HEK293T (cell line): ENCODE measurements around the gene CABP2.

ENCODE experiments used
- ARNT ChIP-seq: fragments of 450-650 bp; IDR thresholded peaks from 2 replicates; pipeline ENCODE4 v1.6.1; 2017; ENCODE audit warnings: mild to moderate bottlenecking
- ELF4 ChIP-seq: fragments of 450-650 bp; IDR thresholded peaks from 2 replicates; pipeline ENCODE4 v1.6.1; 2017; ENCODE audit warnings: antibody characterized with exemption
- FOXA1 ChIP-seq: fragments of 450-650 bp; IDR thresholded peaks from 2 replicates; pipeline ENCODE4 v1.6.1; 2016; ENCODE audit warnings: mild to moderate bottlenecking
- FOXK2 ChIP-seq: fragments of 450-650 bp; IDR thresholded peaks from 2 replicates; pipeline ENCODE4 v1.6.1; 2016; ENCODE audit warnings: mild to moderate bottlenecking
- FOXM1 ChIP-seq: fragments of 450-650 bp; IDR thresholded peaks from 2 replicates; pipeline ENCODE4 v1.6.1; 2017; ENCODE audit warnings: mild to moderate bottlenecking, borderline replicate concordance
- L3MBTL2 ChIP-seq: fragments of 450-650 bp; conservative IDR thresholded peaks from 2 replicates; pipeline ENCODE4 v1.6.1; 2016; ENCODE audit warnings: mild to moderate bottlenecking
- LEF1 ChIP-seq: fragments of 450-650 bp; IDR thresholded peaks from 2 replicates; pipeline ENCODE4 v1.6.1; 2017; ENCODE audit warnings: mild to moderate bottlenecking, borderline replicate concordance
- NFRKB ChIP-seq: fragments of 450-650 bp; IDR thresholded peaks from 2 replicates; pipeline ENCODE4 v1.6.1; 2016; ENCODE audit warnings: mild to moderate bottlenecking, moderate library complexity
- SP1 ChIP-seq: fragments of 450-650 bp; IDR thresholded peaks from 2 replicates; pipeline ENCODE4 v1.6.1; 2017
- SUZ12 ChIP-seq: fragments of 450-650 bp; IDR thresholded peaks from 2 replicates; pipeline ENCODE4 v1.6.1; 2016; ENCODE audit warnings: mild to moderate bottlenecking
- TARDBP ChIP-seq: fragments of 450-650 bp; IDR thresholded peaks from 2 replicates; pipeline ENCODE4 v1.6.1; 2016
- ZNF384 ChIP-seq: fragments of 450-650 bp; IDR thresholded peaks from 2 replicates; pipeline ENCODE4 v1.6.1; 2016

GRCh38 chr11:67519726-67520125, 3.5 kb downstream of the CABP2 start:
- no peak for TF ChIP-seq SP1
- TF ChIP-seq ELF4, result no peak
- no peak for TF ChIP-seq FOXM1
- TF ChIP-seq TARDBP, result no peak
- TF ChIP-seq ARNT, result no peak
- no peak for TF ChIP-seq ZNF384
- TF ChIP-seq FOXK2, result no peak
- no peak for TF ChIP-seq L3MBTL2
- TF ChIP-seq SUZ12, result no peak
- TF ChIP-seq NFRKB, result no peak
- no peak for TF ChIP-seq LEF1
- no peak for TF ChIP-seq FOXA1
